ENCODE results near the gene FUT2.
"Not testable (repeated sequence)": the region's sequence is repeated elsewhere in the genome, so short reads cannot be mapped to it uniquely, and the experiment has no call there.

FUT2 gene

DNA sequence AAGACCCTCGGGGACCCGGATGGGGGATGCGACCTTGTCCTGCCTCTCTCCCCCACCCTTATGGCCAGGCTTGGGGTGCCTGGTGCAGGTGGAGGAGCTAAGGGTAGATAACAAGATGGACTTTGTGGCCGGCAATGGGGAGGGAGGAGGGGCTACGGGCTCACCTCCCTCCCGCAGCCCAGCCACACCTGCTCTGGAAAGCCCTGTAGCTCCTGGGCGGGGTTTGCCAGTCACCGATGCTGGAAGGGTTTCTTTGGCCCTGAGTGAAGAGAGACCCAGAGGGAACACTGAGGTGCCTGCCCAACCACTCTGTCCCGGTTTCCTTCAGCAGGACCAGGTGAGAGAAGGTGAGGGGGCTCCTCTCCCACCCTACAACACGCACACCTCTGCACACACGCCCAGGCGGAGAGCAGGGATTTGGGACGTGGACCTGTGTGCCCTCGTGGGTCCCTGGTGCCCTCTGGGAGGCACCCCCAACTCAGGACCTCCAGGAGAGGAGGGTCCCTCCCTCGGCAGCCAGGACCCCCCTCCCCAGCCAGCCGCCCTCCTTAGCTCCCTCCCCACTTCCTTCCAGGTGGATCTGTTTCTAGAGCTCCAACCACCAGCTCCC is at the start of gene FUT2:
Gene FUT2 (plus strand): TSS at position 229 of the 610 bp plus-strand sequence. CDS start 6,986 bp downstream, outside the sequence.
- peak; percentile 88 for DNase-seq

DNA sequence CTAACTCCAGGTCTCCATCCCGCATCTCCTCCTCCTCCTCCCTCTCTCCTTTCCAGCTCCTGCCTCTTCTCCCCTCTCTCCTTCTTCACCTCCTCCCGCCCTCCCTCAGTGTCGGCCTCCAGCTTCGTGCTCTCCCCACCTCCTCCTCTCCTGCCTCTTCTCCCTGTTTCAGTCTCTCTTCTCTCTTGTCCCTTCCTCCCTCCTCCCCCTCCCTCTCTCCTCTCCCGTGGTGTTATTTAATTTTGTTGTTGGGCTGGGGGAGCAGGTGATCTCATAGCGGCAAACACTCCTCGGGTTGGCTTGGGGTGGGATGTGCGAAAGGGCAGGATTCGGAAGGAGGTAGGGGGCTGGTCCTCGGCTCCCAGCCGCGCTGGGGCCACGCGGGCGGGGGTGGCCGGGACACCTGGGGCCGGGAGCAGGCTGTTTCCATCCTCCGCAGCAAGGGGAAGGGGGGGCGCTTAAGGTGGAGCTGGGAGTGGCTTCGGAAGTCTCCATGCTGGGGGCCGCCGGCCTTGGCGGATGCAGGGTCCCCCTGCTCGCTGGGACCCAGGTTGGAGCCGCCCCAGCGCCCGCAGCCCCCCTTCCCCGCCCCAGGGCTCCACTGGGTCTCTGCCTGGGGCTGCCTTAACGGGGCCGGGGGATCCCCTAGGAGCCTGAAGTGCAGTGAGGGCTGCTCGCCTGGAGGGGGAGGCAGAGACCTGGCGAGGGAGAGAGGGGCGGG is 49.6 kb upstream of the FUT2 start, which contains the start of gene CA11:
Gene CA11 (minus strand): TSS at position 187 of the 721 bp plus-strand sequence. CDS start 555 bp downstream, outside the sequence.
- peak; percentile 92 for DNase-seq

DNA sequence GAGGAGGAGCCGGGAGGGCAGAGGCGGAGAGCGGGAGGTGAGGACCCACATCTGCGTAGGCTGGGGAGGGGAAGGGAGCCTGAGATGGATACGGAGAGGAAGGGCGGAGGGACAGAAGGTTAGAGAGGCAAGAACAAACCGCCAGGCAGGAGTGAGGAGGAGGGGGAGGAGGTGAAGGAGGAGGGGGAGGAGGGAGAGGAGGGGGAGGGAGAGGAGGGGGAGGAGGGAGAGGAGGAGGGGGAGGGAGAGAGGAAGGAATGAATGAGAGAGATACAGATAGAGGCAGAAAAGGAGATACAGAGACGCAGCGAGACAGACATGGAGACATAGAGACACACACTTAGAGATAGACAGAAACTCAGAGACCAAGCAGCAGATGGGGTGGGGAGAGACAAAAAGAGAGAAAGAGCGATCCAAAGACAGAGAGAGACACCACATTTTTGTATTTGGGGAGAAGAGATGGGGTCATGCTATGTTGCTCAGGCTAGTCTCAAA is 49.0 kb upstream of the FUT2 start:
- DNase-seq: no peak

DNA sequence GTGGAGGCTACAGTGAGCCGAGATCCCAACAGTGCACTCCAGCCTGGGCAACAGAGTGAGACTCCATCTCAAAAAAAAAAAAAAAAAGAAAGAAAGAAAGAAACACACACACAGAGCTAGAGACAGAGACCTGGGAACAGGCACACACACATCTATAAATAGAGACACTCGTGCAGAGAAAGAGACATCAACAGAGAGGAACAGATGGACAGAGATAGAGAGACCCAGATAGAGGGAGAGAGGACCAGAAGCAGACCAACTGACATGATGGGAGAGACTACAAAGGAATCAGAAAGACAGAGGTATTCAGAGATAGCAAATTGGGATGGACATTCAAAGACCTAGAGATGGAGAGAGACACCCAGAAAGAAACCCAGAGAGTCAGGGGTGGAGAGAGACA is 47.6 kb upstream of the FUT2 start:
- no peak for DNase-seq

DNA sequence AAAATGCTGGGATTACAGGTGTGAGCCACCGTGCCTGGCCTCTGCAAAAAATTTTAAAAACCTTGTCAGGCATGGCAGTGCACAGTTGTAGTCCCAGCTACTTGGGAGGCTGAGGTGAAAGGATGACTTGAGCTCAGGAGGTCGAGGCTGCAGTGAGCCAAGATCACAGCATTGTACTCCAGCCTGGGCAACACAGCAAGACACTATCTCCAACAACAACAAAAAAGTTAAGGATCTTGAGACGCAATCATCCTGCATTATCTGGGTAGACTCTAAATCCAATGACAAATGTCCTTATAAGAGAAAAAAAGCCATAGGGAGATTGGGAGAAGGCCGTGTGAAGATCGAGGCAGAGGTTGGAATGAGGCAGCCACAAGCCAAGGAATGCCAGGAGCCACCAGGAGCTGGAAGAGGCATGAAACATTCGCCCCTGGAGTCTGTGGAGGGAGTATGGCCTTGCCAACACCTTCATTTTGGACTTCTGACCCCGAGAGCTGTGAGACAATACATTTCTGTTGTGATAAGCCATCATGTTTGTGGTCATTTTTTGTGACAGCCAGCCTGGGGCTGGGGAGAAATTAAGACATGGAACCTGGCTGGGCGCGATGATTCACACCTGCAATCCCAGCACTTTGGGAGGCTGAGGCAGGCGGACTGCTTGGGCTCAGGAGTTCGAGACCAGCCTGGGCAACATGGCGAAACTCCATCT is 44.6 kb upstream of the FUT2 start:
- DNase-seq: no peak

DNA sequence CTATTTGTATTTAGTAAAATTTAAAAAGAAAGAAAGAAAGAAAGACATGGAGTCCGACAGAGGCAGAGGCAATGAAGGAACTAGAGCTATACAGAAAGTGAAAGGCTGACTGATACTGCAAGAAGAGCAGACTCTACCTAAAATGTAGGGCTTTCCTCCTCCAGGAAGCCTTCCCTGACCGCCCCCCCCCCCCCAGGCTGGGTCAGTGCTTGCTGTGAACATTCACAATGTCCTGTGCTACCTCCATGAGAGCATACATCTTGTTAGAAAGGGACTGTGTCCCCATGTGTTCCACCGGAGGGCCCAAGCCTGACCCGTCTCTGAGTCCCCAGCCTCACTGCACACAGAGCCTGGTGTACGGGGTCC is 44.1 kb upstream of the FUT2 start:
- DNase-seq: no peak

DNA sequence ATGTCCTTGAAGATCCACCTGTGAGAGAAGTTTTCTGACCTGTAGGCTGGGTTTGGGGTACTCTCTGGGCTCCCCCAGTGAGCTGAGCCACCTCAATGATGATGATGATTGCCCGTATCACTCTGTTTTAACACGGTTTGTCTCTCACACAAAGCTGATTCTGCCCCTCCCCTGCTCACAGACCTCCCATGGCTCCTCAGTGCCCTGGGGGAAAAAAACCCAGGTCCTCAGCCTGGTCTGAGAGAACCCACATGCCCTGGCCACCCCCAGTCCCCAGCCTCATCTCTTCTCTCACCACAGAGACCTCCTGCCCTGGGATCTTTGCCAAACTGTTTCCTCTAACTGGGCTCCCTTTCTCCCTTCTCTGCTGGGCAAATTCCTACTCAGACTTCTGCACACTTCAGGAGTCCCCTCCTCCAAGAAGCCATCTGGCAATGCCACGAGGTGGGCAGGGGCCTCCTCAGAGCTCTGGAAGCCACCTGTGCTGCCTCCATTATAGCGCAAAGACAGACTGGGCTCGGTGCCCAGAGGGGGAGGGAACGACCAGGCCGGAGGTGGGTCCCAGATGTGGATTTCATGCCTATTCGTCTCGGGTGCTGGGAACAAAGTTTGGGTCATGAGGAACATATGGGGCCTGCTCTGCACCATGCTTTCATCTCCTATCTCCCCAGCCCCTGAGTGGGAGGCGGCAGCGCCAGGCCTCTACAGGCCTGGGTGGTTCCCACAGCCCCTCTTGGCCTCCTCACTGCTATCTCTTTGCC is 41.3 kb upstream of the FUT2 start:
- no peak for DNase-seq

DNA sequence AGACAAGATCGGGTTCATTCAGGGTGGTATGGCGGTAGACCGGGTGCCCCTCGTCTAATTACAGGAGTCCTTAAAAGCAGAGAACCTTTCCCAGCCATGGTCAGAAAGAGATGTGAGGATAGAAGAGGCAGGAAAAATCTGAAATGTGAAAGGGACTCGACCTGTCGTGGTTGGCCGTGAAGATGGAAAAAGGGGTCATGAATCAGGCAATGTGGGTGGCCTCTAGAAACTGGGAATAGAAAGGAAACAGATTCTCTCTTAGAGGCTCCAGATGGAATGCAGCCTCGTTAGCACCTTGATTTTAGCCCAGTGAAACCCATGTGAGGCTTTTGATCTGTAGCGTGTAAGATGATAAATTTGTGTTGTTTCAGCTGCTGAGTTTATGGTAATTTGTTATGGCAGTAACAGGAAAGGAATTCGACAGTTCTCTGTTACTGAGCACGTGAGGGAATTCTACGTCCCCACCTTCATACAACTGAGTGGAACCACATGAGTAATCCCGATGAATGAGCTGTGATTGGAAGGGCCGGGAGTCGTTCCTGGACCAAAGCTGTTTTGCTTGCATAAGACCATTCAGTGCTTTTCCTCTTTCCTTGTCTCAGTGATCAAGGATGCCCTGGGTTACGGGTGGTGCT is 38.8 kb upstream of the FUT2 start:
- DNase-seq: no peak

DNA sequence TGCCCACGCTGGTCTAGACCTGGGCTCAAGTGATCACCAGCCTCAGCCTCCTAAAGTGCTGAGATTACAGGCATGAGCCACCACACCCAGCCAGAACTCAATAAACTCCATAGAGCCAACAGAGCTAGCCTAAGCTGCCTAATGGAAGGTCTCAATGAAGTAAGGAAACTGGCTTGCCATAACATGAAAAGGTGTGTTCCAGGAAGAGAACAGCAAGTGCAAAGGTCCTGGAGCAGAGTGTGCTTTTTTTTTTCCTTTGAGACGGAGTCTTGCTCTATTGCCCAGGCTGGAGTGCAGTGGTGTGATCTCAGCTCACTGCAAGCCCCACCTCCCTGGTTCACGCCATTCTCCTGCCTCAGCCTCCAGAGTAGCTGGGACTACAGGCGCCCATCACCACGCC is 37.9 kb upstream of the FUT2 start:
- not testable (repeated sequence) for DNase-seq

DNA sequence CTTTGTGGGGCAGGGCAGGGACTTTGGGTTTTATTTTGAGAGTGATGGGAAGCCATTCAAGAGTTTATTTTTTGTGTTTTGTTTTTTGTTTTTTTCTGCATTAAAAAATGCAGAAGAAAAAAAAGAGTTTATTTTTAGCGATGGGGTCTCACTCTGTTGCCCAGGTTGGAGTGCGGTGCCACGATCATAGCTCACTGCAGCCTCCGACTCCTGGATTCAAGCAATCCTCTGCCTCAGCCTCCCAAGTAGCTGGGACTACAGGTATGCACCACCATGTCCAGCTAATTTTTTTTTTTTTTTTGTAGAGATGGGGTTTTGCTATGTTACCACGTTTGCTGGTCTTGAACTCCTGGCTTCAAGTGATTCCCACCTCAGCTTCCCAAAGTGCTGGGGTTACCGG is 37.3 kb upstream of the FUT2 start:
- DNase-seq: no peak

DNA sequence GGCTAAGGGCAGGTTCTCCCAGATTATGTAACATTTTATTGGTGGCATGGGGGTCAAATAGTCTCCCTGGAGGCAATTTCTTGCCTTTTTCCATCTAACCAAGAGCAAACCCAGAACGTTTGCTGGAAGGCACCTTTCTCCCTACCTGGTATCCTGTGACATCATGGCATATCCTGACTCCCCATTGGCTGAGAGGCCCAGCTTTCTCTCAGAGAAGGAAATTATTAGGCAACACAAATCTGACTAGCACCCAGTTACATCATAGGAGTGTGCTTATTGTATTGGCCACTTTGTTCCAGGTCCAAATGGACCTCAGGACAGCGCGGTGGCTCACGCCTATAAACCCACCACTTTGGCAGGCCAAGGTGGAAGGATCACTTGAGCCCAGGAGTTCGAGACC is 36.0 kb upstream of the FUT2 start:
- no peak for DNase-seq

DNA sequence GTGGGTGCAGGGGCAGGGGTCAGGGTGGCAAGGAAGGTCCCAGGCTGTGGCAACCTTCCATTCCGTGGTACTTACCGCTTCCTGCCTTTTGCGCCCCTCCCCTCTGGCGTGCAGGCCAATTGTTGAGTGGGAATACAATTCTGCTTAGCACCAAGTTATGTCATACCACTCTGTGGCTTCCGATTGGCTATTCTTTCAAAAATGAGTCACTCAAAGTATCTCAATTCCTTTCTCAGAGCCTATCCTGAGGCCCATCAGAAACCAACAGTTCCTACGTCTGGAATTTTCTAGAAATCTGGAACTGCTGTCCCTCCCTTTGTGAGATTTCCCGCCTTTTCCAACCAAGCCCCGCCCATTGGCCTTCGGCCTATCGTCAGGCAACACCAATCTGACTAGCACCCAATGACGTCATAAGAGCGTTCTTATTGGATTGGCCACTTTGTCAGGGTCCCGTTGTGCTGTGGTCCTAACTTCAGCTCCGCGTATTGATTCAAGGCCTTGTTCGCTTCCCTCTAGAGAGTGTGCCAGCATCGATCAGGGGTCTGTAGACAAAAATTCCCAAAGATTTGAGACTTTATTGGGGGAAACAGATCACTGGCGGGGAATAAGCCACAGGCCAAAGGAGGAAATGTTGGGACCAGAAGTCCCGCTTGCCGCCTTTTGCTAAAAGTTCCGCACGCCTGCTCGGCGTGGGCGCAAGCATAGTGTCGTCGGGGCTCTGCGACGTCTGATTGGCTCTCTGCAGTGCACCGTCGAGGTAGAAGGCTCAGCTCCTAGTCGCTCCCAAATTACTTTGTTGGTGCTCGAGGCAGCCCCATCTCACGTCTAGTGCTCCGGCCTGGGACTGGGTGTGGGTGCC is 34.7 kb upstream of the FUT2 start:
- peak; percentile 54 for DNase-seq

DNA sequence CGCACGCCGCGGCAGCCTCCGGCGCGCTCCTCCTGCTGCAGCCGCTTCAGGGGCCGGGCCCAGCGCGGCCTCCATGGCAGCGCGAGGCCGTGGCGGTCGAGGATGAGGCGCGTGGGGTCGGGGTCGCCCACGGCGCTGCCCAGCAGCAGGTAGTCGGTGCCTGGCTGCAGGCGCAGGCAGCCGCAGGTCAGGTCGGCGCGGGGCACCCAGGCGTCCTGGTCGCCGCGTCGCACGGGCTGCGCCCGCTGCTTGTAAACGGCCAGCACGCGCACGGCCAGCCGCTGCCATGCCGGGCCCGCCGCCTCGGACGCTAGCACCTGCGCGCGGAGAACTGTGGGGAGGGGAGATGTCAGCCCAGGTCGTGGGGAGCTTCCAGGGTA is 34.1 kb upstream of the FUT2 start:
- no peak for DNase-seq

DNA sequence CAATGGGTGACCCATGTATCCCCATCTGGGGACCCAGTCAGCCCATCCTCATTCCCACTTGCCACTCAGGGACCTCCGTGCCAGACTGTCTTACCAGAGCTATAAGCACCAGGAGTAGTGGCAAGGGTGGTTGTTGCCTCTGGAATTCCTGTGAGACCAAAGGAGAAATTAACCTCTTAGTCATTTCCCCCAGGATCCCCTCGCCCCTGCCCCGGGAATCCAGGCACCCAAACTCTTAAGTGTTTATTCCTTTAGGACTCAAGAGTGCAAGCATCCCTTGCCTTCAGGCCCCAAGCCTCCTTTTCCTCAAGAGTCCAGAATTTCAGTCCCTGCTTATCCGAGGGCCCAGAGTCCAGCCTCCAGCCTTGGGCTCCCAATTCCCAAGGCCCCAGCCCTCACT is 32.1 kb upstream of the FUT2 start:
- DNase-seq: no peak

DNA sequence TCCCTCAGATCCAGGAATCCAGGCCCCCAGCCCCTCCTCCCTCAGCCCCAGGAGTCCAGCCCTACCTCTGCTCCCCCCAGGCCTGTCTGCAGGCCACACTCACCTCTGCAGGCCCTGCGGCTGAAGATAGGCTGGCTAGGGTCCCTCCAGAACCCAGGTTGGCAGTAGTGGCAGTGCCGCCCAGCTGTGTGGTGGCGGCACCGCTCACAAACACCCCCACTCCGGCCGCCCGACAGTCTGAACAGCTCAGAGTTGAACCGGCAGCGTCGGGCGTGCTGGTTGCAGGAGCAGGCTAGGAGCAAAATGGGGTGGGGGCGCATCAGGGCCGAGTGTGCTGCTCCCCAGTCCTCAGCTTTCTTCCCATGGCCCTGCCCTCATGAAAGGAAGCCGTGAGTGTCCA is 31.3 kb upstream of the FUT2 start:
- DNase-seq: no peak

DNA sequence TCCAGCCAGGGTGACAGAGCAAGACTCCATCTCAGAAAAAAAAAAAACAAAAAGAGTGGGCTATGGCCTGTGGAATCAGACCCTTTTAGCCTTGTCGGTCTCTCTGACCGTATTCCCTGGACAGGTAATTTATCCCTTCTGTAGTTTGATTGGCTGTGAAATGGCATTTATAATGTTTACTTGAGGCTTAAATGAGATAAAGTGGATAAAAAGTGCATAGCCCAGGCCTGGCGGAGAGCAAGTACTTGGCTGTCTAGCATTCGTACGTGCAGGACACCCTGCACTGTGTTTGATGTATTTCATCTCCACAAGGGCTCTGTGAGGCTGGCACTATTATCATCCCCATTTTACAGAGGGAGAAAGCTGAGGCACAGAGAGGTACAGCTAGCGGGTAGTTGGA is 30.0 kb upstream of the FUT2 start:
- DNase-seq: no peak

DNA sequence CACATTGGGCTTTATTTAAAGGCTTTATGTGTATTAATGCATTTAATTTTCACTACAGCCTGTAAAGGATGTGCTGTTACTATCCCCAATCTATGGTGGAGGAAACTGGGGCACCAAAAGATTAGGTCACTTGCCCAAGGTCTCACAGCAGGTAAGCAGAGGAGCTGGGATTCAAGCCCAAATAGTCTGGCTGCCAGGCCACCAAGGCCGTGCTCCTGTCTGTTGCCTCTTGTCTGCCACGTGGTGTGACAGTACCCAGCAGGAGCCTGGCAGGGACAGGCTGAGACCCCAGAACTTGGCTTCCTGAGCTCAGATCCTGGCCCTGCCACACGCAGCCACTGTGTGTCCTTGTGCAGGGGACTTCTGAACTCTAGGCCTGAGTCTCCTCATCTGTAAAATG is 27.4 kb upstream of the FUT2 start:
- DNase-seq: no peak

DNA sequence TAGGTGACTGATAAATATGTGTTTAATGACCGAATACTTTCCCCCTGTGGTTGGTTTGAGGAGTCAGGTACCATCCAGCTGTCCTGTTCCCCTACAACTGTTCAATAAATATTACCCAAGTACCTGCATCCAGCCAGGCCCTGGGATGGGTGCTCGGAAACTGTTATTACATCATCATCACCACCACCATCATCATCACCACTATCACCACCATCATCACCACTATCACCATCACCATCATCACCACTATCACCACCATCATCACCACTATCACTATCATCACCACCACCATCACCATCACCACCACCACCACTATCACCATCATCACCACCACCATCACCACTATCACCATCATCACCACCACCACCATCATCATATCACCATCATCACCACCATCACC is 27.0 kb upstream of the FUT2 start:
- DNase-seq: no peak

DNA sequence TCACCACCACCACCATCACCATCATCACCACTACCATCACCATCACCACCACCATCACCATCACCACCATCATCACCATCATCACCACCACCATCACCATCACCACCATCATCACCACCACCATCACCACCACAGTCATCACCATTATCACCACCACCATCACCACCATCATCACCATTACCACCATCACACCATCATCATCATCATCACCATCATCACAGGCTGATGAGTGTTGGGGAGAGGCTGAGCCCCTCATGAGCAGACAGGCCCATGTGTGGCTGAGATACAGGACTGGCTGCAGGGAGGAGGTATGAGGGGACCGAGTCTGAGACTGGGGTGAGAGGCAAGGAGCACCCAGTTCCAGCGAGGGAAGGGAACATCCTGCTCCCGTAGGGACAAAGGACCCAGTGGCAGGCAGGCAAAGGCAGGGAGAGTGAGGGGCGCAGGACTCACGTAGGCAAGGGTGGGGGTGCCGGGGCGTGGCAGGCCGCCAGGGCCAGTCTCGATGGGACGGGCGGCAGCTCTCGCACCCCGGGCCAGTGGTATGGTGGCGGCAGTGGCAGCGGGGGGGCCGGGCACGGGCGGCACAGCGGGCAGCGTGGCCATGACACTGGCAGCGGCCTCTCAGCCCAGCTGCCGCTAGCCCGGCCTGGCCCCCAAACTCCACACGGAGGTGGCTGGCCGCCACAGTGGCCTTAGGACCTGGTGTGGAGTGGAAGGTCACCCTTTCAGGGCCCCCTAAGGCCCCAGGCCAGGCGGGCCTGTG is 25.7 kb upstream of the FUT2 start:
- DNase-seq: no peak

DNA sequence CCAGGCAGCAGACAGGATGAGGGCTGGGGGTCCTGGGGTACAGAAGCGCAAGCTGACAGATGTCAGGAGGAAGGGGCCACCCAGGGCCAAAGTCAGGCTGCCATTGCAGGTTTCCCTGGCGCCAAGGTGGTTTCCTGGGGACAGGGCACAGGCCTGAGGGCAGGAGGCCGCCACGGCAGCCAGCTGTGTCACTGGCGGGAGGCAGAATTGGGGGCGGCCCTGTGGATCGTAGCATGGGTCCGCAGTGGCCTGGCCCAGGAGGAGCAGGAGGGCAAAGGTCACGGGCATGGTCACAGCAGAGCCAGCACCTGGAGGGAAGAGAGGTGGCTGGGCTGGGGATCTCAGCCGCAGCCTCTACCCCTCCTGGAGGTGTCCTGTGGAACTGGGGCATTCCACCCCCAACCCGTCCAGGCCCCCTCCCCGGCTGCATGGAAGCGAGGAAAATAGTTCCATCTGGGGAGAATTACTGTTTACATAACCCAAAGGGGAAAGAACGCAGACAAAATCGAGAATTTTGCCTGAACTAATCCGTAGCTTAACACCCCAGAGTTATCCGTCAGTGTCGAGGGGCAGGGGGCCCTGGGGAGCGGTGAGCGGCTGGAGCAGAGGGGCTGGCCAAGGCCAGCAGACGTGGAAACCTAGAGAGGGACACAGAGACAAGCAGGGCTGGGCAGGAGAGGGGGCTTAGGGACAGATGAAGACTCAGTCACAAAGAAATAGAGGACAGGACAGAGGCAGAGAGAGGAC is 24.9 kb upstream of the FUT2 start:
- DNase-seq: no peak

Data from NCI-H510A treated with DMSO at 0.1 percent for 48 hours (cell line).